HuH-7 (cell line): ENCODE measurements around the gene PHACTR1.
"Not testable (repeated sequence)": the region's sequence is repeated elsewhere in the genome, so short reads cannot be mapped to it uniquely, and the experiment has no call there.

Source experiments
- DNase-seq: peaks from one replicate; pipeline ENCODE4 v3.0.0; 2011; ENCODE audit warnings: low spot score

Gene PHACTR1

DNA sequence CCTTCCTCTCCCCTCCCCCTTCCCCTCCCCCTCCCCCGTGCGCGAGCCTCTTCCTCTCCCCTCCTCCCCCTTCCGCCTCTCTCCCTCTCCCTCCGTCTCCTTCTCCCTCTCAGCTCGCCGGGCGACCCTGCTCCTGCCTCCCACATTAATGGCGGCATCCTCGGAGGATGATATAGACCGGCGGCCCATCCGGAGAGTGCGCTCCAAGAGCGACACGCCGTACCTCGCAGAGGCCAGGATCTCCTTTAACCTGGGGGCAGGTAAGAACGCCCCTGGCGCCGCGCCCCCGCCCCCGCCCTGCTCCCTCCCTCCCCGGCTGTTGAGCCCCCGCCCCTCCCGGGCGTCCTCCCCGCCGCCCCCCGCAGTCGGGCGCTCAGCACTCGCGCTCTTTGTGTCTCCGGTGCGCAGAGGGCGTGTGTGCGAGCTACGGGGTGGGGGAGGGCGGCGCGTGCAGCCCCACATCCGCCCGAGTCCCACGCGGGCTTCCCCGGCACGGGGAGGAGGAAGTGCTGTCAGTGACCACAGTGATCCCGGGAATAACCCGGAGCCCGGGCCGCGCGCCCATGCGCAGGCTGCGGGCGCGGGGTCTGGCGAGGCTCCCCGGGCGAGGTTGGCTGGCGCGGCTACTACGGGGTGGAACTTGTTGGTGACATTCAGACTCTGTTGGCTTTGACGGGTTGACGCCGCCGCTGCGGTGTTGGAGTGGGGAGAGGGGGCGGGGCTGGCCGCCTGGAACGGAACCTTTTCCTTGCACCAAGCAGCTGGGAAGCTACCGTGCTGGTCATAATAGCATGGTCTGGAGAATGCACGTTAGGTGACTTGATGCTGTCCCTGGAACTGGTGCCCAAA lies 33.2 kb downstream of the PHACTR1 start:
- DNase-seq: no peak

DNA sequence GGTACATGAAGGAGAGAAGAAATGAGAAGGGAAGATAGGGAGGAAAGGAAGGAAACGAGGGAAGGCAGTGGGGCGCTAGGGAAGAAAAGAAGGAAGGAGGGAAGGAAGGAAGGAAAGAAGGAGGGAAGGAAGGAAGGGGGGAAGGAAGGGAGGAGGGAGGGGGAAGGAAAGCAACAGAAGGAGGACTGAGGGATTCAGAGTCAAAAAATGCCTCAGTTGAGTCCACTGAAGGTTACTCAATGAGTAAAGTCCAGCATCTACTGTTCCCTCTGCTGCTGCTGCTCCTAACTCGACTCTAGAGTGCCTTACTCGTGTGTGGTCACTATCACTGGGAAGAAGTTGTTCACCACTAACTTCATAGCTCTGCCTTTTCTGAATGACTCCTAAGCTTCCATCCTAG lies 33.8 kb downstream of the PHACTR1 start:
- no peak for DNase-seq

DNA sequence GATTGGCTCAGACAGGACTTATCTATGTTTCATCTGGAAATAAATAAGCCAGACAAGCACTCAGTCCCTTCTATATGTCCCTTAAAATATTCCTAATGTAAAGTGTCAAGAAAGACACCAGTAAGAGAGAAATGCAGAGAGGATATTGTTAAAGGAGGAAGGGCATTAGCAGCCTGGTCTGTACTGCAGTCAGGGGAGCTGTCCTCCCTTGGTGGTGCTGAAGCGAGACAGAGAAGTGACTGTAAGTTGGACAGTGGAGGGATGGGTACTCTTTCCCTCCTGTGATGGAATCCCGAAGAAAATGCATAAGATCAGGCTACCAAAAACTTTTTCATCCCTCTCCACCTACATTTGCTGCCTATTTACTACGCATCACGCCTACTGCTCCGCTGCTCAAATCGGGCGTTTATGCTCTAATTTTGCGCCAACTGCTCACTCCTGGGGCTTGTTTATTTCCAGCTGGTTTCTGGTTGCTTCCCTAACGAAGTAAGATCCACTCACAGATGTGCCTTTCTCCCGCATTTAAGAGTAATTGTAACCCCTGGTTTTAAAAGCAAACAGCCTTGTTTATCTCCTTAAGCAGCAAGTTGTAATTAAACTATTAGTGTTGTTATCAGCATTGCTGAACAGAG lies 35.2 kb downstream of the PHACTR1 start:
- peak; percentile 40 for DNase-seq

DNA sequence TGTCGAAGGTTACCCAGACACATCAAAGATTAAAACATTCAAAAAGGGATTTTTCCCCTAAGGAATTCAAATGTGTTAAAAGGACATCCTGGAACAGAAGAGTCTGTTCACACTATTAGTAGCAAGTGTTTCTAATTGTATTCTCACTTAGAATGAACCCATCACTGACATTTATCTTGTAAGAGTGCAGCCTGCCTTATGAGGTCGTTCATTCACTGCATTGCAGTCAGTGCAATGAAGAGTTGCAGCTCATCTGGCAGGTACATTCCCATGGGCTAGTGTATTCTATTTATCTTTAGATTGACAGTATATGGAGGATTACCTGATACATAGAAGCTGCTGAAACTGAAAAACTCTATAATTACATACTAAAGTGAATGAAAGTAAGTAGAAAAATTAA lies 36.5 kb downstream of the PHACTR1 start:
- DNase-seq: no peak

DNA sequence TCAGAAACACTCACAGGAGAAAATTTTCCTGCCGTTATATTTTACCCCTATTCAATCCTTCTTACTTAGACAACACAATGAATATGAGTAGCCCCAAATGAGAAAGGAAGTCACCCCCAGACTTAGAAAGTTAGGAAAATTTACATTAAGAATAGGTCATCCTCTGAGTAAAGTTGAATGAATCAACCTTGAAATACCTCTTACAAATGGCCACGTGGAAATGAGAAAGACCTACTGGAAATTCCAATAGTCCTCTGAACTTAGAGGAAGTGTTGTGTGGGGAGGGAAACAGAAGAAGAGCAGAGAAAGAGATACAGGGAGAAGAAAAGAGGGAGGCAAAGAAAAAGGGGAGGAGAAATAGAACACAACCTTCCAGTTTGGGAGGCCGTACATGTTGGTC lies 43.7 kb downstream of the PHACTR1 start:
- DNase-seq: no peak

DNA sequence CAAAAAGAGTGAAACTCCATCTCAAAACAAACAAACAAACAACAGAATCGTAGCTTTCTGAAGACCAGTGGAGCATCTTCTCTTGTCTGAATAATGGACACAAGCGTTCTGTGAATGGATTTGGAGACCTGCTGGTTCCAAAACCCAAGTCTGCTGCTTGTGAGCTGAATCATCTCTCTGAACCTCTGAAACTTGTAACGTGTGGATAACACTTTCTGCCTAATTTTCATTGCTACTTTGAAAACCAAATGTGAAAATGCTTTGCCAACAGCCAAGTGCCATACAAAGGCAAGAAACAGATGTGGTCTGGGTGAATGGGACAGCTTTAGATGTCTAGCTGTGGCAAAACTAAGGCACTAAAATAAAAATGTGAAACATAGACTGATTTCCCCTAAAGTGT lies 44.3 kb downstream of the PHACTR1 start:
- DNase-seq: no peak

DNA sequence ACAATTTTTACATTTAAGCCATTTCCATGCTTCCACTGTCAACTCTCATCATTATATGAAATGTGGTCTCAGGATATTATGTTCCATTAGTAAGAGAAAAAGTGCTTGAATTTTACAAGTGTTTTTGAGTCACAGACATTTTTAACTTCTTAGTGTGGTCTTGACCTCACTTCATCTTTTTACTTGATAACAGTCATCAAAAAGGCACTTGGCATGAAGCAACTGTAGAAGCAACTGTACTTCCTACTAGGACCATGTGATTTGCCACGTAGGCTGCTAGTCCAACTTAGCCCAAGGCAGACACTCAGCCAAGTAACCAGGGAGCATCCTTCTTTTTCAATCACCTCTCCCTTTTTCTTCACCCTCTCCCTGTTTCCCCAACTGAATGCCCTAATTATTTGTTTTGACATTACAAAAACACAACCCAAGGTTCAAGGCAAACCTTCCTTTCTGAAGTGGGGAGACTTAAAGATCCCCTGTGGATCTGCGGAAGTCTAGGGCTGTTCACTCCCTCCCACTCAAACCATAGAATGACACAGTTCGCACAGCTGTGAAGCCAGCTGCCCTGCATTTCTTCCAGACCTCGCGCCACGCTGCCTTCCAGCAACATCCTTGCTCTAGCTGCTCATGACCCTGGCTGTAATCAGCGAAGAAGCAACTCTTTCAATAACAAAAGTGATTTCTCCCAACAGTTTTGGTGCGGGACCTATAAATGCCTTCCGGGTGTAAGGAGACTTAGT lies 45.0 kb downstream of the PHACTR1 start:
- DNase-seq: no peak

DNA sequence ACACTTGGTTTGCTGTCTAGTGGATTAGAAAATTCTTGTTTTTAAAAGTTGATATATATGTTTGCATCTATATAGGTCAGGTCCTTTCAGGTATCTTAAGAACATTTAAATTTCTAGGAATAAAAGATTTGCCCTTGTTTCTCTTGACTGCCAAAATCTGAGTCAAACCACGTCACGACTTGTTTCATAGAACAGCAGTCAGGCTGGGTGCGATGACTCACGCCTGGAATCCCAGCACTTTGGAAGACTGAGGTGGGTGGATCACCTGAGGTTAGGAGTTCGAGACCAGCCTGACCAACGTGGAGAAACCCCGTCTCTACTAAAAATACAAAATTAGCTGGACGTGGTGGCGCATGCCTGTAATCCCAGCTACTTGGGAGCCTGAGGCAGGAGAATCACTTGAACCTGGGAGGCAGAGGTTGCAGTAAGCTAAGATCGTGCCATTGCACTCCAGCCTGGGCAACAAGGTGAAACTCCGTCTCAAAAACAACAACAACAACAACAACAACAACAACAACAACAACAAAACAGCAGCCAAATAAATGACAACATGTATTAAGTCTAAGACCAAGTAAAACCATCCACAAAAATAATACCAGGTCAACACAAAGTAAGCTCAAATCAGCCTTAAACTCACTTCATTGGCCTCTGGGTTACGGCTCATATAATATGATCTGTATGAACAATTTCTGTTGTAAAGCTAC lies 46.3 kb downstream of the PHACTR1 start:
- DNase-seq: not testable (repeated sequence)

DNA sequence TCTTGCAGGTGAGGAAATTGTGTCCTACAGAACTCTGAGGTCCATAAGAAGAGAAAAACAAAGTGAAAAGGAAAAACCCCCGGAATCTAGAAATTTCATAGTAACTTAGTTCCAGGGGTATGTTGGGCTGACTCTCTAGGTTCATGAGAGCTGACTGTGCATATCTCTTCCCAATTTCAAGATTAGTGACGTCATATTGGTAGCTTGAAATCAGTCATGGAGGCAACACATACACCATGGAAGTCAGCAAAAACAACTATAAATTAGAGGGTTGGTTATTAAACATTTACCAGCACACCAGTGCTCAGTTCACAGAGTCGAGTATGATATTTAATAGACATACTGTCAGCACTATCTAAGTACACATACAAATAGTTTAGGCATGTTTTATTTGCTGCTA lies 49.8 kb downstream of the PHACTR1 start:
- DNase-seq: no peak

DNA sequence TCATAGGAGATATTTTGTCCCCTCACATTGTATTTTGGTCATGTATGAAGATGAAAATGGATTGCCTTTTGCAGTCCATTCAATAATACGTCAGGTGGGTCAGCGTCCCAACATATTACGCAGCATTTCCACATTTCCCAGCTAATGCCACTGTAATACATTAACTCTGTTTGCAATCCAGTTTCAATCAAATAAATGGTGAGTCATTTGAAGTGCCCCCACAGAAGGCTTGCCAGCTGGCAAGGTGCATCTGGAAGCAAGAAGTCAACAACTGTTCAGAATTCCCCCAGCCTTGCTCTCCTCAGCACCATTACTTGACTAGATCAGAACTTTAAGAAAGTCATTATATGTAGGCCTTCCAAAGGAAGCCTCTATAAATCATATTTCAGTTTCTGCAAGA lies 50.4 kb downstream of the PHACTR1 start:
- no peak for DNase-seq

DNA sequence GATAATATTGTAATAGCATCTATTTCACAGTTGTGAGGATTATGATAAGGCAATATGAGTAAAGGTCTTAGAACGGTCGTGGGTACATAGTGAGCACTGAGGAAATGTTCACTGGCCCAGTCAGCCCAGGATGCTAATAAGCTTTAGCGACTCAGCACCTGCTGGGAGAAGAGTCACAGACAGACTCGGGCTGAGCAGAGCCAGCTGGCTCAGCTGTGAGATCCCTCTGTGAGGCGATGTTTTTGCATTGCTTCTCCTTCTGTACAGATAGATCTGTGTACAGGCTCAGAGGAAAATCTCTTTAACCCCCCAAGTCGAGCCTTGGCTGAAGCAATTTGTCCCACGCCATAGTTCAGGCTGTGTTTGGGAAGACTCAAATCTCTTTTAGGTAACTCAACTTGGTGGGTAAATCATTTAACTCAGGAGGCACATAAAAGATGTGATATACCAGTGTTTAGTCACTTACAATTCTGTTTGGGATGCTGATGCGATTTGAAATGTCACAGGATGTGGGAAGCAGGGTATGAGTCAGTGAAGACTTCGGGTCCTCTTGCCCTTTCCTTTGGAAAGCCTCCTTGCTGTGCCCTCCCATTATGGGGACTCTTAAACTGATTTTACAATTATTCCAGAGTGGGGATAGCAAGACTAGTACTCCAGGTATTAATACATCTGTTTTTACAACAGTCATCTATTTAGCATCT lies 53.1 kb downstream of the PHACTR1 start:
- no peak for DNase-seq

DNA sequence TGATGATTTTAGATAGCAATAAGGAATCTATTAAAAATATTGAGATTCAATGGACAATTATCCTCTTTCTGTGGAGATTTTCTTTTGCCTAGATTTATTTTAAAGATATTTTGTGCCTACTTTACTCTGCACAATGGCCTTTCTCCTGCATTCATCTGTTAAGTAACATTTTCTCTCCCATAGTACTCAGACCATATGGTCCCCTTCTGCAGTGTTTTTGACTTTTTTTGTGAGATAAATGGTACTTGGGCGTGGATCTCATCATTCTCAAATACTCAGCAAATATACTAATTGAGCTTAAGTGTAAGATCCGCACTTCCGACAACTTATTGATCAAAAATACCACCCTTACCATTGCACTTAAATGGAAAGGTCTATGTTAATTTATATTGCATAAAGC lies 55.8 kb downstream of the PHACTR1 start:
- no peak for DNase-seq

DNA sequence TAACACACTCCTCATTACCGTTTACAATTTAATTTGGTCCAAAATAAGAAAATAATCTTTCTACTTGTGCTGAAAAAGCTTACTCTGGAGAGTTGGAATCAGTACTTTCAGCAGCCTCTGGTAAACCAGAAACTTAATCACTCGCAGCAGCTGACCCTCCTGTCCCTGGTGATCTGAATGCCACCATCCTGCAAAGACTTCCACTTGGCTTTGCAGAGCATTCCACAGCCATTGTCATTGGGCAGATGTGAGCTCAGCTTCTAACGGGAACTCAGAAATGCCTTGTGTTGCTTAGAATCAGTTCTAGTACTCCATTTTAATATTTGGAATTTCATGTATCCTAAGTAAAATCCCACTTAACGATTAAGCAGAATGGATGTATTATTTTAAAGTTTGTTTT lies 59.7 kb downstream of the PHACTR1 start:
- no peak for DNase-seq

DNA sequence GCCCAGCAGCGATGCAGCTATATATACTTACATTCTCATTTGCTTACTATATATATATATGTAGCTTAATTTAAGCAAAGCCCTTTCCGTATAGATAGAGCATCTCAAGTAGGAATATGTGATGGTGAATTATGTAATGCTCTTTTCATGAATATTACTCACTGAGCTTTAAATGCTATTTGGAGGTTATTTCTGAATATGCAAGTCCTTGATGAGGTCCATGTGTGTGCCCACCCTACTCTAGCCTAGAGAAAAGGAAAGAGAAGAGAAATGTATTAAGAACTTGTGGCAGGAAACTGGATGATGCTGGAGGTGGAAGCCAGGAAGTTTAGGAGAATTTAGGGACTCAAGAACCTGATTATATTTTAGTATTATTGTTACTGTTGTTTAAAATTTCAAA lies 63.2 kb downstream of the PHACTR1 start:
- no peak for DNase-seq

DNA sequence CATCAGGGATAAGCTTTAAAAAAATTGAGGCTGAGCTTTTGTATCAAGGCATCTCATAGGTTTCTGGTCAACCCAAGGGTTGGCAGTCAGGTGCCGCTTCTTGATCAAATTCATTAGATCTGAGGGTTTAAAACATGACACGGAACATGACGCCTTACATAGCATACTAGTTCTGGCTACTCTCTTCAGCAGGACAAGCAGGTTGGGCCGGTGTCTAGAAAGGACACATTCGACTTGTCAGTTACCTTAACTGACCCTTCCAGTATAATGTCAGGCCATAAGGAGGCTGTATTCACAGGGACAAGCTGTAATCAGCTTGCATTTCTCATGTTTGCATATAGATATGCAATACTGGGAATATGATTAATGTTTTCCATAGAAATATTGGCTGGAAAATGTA lies 65.6 kb downstream of the PHACTR1 start:
- no peak for DNase-seq

DNA sequence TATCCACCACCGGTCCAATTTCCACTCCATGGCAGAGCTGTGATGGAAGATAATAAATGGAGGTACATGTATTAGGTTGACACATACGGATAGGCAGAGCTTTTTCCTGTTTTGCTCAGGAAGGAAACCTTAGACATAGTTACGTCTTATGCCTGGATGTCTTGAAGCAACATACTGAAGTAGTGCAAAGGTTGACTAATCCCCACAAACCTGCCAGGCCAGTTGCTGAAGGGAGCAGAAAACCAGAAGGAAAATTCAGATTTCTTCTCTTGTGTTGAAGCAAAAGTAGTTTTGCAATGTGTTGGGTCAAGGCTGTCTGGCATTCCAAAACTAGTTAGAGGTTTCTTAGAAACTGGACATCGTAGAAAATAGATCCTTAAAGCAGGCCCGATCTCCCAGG lies 68.7 kb downstream of the PHACTR1 start:
- no peak for DNase-seq

DNA sequence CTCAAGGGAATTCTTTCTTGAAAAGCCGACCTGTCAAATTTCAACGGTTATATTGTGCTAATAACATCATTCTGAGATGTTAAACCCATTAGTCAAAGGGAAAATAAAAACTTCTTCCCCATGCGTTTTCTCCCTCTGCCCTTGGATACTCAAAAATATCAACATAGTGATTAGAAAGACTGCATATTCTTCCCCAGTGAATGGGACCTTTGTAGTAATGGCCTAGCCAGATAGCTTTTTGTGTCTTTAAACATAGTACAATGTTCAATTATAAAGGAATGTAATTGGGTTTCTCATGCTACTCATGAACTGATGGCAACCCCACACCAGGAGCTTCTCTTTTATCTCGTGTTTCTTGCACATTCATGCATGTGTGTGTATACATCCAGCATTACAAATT lies 69.4 kb downstream of the PHACTR1 start:
- no peak for DNase-seq

DNA sequence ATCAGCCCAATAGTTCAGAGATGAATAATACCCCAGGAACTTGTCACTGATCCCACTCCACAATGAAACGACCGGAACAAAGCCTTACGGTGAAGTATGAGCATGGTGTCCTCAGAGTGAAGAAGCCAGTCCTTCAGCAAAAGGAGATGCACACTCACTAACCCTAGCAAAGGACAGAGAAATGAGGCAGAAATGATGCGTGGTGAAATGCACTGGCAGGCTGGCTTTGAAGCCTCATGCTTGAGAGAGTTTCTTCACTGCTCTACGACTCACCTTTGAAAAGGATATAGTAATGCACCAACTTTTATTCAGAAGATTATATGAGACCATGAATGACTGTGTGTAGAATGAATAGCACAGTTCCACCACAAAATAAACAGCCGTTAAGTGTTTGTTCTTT lies 74.8 kb downstream of the PHACTR1 start:
- no peak for DNase-seq

DNA sequence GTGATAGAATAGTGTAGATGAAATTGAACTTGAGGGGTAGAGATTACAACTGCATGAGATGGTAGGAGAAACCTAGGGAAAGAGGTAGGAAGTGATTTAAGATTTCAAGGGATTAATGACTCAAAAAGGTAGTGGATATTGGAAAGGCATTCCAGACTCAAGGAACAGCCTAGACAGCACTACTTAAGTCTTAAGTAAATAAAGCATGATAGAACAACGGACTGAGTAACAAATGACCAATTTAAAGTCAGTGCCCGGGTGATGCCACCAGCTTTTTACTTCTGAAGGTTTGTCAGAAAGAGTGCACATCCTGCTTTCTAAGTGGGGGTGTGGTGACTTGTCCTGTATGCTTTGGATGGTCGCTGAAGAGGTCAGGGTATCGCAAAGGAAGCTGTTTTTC lies 81.8 kb downstream of the PHACTR1 start:
- DNase-seq: no peak

DNA sequence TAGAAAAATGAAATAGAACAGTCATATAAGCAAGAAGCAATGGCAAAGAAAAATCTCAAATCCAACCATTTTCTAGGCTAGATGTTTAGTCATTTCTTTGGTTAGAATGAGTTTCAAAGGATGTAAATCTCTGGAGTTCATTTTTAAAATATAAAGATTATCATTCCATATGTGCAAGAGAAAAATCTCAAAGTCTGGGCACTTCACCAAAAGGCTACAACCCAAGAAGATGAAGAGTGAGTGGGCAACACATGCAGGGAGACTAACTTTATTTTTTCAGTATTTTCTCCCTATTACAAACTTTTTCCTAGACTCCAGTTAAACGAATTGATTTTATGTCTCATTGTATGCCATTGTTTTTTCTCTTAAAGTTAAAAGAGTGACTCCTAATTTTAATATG lies 83.6 kb downstream of the PHACTR1 start:
- DNase-seq: no peak

DNA sequence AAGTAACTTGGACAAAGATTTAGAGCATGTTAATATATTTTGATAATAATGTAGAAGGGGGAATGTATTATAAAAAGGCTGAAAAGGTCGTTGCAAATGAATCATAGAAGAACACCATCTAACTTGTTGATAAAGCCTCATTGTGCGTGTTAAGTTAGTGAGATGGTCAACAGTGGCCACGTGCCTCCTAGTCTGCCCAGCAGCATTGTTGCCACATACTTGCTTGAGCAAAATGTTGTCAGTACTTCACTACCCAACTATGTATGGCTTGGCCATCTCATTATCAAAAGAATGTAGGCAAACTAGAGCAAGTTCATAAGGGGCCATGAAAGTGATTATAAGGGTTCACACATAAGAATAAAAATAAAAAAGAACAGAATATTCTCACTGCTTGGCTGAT lies 84.6 kb downstream of the PHACTR1 start:
- DNase-seq: no peak

DNA sequence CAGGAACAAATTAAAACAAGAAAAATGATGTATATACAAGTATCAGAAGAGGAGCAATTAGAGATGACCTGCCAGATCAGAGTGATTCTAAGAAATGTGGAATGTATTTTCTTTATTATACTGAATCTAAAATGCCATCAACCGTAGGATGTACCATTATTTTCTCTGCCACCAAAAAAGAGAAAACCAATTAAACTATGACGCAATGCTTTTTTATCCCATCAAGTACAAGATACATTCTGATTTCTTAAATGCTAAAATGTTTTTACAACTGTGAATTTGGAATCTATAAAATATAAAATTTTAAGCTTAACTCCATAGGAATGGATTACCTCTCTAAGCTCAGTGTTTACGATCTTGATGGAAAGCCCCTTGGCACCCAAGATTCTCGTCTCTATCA lies 85.9 kb downstream of the PHACTR1 start:
- no peak for DNase-seq
